Measurements from ENCODE around the gene GPRC5A.

The GPRC5A gene

DNA sequence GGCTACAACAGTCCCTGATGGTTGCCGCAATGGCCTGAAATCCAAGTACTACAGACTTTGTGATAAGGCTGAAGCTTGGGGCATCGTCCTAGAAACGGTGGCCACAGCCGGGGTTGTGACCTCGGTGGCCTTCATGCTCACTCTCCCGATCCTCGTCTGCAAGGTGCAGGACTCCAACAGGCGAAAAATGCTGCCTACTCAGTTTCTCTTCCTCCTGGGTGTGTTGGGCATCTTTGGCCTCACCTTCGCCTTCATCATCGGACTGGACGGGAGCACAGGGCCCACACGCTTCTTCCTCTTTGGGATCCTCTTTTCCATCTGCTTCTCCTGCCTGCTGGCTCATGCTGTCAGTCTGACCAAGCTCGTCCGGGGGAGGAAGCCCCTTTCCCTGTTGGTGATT lies 16.9 kb downstream of the GPRC5A start:
- H3K27ac ChIP-seq: no peak overlapping the region
- no peak for DNase-seq (ENCODE audit: low read depth, low spot score)

DNA sequence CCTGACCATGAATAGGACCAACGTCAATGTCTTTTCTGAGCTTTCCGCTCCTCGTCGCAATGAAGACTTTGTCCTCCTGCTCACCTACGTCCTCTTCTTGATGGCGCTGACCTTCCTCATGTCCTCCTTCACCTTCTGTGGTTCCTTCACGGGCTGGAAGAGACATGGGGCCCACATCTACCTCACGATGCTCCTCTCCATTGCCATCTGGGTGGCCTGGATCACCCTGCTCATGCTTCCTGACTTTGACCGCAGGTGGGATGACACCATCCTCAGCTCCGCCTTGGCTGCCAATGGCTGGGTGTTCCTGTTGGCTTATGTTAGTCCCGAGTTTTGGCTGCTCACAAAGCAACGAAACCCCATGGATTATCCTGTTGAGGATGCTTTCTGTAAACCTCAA lies 17.3 kb downstream of the GPRC5A start:
- DNase-seq (ENCODE audit: low read depth, low spot score): no peak
- no peak overlapping the region for H3K27ac ChIP-seq

DNA sequence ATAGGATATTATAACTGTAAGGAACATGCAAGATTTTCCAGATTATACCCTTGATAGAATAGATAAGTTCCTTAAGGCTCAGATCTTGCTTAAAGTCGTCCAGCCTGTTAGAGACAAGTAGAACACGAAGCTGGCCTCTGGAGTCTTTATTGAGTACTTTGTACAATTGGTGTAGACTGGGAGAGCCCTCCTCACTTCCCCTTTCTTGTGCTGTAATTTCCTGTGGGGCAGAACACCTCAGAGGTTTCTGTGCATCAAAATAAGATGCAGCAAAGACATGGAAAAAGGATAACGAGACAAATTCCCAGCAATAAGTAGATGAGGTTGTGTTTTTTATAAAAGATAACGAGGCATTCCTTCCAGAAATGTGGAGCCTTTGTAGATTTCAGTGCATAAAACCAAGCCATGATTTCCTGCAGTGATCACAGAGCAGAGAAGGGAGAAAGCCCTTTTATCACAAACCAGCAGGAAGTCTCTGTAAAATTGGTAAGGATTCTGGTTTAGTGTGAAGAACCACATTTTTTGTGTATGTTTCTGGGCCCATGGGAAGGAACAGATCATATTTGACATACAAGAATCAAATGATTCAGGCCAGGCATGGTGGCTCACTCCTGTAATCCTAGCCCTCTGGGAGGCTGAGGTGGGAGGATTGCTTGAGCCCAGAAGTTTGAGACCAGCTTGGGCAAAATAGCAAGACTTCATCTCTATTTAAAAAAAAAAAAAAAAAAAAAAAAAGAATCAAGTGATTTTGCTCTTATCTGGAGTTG lies 18.0 kb downstream of the GPRC5A start:
- peak overlapping the region; percentile 19 for H3K27ac ChIP-seq
- DNase-seq (ENCODE audit: low read depth, low spot score): no peak

DNA sequence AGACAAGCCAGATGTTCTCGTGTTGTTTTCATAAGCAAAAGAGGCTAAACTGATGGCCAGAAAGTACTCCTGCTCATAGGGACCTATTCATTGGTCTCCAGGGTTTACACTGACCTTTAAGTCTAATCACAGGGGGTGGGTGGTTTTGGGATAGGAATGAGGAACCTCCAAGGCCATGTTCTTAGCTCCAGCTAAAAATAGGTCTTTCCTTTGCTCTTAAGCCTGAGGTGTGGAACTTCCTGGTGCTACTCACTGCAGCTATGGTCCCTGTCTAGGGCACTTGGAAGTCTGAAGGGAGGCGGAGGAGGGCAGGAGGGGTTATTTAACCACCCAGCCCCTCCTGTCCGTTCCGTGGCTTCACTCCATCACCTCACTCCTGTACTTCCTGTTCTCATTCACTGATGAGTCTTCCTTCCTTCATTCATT lies 18.6 kb downstream of the GPRC5A start:
- peak overlapping the region; percentile 19 for H3K27ac ChIP-seq
- DNase-seq (ENCODE audit: low read depth, low spot score): no peak

DNA sequence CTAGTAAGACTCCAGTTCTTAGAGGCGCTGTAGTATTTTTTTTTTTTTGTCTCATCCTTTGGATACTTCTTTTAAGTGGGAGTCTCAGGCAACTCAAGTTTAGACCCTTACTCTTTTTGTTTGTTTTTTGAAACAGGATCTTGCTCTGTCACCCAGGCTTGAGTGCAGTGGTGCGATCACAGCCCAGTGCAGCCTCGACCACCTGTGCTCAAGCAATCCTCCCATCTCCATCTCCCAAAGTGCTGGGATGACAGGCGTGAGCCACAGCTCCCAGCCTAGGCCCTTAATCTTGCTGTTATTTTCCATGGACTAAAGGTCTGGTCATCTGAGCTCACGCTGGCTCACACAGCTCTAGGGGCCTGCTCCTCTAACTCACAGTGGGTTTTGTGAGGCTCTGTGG lies 21.3 kb downstream of the GPRC5A start:
- H3K27ac ChIP-seq: no peak overlapping the region
- DNase-seq (ENCODE audit: low read depth, low spot score): no peak

DNA sequence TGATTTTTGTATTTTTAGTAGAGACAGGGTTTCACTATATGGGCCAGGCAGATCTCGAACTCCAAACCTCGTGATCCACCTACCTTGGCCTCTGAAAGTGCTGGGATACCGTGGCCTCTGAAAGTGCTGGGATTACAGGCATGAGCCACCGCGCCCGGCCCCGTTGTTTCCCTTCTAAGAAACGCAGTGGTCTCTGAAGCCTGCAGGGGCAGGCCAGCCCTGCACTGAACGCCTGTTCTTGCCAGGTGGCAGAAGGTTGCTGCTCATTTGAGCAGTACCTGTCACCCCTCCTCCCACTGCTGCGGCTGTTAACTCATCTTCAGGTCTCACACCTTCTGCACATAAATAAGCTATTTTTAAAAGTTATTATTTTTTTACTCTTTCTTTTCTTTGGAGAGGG lies 24.3 kb downstream of the GPRC5A start:
- peak overlapping the region; percentile 18 for H3K27ac ChIP-seq

DNA sequence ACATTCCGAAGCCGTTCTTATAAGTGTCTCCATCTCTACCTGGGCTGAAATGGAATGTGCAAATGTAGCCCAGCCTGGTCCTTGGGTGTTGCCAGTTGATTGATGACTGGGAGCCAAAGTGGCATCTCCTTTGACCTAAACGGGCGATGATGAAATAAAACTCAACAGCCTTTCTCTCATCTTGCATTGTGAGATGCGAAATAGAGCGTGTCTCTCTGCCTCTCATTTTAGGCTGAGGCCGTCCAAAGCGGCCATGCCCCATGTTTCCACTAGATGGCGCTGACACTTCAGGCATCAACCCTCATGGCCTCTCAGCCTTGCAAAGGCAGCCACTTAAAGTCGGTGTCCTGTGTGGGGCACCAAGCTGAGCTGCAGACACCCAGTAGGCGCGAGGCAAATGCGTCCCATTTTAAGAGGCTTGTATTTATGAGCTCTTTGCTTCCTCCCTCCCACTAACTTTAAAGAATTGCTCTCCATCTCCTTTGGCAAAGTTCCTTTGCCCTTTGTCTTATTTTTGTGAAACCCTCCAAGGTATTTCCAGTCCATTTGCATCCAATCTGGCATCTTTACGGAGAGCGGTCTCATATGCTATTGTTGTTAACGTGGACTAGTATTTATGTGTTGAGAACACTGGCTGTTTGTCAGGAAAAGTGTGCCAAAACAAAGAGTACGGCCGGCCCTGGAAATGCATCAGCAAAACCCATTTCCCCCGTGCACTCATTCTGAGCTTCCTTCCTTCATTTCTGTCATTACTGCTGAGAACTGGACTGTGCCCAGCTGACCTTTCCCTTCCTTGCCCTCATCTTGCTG lies 25.0 kb downstream of the GPRC5A start:
- no peak overlapping the region for H3K27ac ChIP-seq

More for the DNA sequence above, 24.3 kb downstream of the GPRC5A start:
- DNase-seq (ENCODE audit: low read depth, low spot score): no peak

DNA sequence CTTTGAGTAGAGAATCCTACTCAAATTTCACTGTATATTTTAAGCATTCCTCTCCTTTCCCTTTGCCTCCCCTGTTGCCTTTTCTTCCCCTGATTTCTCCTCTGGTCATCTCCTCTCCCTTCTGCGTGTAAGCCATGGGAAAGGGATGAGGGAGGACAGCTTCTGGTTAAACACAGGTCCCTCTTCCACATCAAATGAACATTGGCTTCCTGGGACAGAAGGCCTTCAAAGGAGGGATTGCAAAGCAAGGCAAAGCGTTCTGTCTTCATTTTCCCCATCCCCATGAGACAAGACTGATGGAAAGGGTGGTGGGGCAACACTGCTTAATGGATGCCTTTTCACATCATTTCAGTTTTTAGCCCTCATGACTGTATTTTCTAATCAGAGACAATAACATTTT lies 26.2 kb downstream of the GPRC5A start:
- H3K27ac ChIP-seq: no peak overlapping the region

More for the DNA sequence above, 25.0 kb downstream of the GPRC5A start:
- DNase-seq (ENCODE audit: low read depth, low spot score): no peak

DNA sequence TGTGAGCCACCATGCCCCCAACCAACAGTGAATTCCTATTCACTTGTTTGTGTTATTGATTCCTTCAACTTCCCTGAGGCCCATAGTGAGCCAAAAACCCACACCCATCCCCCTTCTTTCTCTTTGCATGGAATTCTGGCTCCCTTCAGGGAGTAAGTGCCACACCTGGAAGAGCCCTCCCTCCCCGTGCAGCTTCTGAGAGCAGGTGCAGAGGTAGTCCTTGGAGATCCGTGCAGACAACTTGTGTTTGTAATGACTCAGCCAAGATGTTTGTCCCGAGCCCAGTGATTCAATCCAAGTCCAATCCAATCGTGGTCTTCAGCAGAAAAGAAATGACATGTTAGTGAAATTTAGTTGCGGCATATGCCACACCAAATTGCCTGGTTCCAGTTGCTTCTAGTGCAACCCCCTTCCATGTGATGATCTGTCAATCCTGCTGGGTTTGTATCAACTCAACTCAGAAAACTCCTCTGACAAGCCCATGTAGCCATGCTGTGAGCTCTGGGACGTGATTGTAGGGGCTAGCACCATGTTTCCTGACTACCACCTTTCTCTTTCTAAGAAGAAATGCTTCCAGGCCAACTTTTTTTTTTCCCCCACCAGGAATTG lies 27.5 kb downstream of the GPRC5A start:
- DNase-seq (ENCODE audit: low read depth, low spot score): no peak
- H3K27ac ChIP-seq: no peak overlapping the region

More for the DNA sequence above, 26.2 kb downstream of the GPRC5A start:
- no peak for DNase-seq (ENCODE audit: low read depth, low spot score)

DNA sequence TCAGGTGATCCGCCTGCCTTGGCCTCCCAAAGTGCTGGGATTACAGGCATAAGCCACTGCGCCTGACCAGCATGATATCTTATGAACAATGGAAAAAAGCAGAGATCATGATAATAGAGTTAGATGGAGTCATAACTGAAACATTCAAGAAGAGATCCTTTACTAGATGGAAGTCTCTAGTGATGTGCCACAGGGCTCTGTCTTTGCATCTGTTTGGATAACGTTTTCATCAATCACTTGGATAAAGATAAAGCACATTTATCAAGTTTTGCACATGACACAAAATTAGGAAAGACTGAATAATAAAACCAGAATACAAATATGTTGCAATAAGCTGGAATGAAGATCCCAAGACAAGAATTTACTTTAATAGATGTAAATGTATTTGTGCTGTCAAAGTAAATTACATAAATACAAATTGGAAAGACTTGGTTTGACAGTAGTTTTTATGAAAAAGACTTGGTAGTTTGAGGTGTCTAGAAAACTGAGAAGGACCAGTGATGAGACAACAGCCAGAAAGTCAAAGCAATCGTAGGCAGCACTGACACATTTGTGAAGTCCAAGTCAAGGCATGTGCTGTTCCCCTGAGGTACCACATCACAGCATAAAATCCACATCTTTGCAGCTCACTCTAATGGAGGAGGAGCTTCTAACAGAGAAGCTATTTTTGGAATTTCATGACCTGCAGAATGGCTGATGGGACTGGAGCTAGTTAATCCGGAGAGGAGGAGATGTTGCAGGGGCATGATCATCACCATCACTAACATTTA lies 28.5 kb downstream of the GPRC5A start:
- DNase-seq (ENCODE audit: low read depth, low spot score): no peak

DNA sequence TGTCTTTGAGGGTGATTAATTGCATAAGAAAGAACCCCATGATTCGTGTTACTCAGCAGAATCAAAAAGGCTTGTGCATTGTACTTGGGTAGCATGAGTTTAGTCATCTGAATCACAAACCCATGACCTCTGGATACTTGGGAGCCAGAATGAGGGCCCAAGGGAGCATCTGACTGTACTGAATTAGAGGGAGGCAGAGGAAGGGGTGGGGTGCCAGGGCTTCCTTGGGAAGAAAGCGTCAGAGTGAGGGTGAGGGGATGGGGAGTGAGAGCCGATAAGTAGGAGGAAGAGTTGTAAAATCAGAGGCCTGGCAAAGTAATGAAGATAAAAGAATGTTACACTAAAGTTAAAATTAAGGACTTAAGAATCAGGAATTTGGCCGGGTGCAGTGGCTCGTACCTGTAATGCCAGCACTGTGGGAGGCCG lies 30.8 kb downstream of the GPRC5A start:
- H3K27ac ChIP-seq: peak overlapping the region; percentile 15
- DNase-seq (ENCODE audit: low read depth, low spot score): no peak

More for the DNA sequence above, 28.5 kb downstream of the GPRC5A start:
- no peak overlapping the region for H3K27ac ChIP-seq

DNA sequence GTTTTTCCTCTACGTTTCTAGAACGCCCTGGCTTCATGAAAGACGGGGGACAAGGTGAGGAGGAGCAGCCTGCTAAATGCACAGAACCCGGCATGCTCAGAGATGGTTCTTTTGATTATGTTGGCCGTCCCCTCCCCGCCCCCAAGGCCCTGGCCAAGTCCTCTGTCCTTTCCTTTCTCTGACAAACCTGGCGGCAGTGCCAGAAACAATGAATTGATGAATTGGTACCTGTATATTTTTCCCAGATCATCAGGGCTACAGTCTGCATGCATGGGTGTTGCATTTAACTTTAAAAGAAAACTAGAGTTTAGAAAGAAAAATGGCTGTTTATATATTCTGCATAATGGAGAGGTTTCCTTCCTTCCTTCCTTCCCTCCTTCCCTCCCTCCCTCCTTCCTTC lies 31.6 kb downstream of the GPRC5A start:
- H3K27ac ChIP-seq: no peak overlapping the region
- DNase-seq (ENCODE audit: low read depth, low spot score): no peak

DNA sequence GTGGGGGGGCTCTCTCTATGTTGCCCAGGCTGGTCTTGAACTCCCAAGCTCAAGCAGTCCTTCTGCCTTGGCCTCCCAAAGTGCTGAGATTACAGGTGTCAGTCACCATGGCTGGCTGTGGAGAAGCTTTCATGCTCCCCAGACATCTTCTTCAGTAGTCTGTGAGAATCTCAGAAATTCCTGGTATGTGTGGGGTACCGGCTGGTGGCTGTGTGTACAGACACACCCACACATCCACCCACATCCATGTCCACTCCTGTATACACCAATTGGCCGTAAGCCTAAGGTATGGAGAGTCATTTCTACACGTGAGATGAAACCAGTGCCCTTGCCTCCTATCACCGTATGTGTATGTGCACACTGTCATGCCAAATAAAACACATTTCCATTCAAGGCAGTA lies 32.8 kb downstream of the GPRC5A start:
- no peak overlapping the region for H3K27ac ChIP-seq
- DNase-seq (ENCODE audit: low read depth, low spot score): no peak

DNA sequence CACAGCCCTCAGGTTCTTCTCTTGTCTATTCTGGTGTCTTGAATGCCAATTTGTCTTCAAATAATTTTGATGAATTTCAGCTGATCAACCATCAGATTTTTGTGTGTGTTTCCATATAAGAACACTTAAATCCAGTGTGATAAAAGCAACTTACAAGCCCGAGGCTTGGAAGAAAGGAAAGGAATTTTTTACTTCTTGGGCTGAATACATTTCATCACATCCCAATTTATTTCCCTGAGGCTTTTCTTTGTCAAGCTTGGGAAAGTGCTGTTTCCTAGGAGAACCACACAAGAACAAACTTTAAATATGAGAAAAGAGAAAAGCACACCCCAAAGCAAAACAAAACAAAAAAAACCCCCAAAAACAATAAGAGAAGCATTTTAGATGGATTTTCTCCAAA lies 34.0 kb downstream of the GPRC5A start:
- H3K27ac ChIP-seq: no peak overlapping the region
- no peak for DNase-seq (ENCODE audit: low read depth, low spot score)

DNA sequence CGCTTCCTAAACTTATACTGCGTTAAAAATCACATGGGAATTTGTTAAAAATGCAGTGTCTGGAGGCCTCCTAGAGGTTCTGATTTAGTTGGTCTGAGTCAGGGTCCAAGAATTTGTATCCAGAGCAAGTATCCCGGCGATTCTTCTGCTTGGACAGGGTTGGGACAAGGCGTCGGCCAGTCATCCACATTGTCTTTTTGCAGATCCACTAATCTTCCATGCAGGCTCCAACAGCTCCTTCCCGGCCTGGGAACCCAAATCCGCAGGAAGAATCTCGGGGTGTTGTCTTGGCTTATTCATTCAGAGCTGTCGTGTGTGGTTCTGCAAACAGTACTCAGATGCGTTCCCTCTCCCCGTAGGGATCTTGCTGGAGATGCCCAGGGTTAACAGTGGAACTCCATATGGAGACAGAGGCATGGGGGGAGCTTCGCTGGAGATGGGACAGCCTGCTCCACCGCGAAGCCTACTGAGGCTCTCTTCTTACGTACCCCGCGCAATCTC lies 35.3 kb downstream of the GPRC5A start:
- peak overlapping the region; percentile 31 for H3K27ac ChIP-seq
- DNase-seq (ENCODE audit: low read depth, low spot score): no peak

DNA sequence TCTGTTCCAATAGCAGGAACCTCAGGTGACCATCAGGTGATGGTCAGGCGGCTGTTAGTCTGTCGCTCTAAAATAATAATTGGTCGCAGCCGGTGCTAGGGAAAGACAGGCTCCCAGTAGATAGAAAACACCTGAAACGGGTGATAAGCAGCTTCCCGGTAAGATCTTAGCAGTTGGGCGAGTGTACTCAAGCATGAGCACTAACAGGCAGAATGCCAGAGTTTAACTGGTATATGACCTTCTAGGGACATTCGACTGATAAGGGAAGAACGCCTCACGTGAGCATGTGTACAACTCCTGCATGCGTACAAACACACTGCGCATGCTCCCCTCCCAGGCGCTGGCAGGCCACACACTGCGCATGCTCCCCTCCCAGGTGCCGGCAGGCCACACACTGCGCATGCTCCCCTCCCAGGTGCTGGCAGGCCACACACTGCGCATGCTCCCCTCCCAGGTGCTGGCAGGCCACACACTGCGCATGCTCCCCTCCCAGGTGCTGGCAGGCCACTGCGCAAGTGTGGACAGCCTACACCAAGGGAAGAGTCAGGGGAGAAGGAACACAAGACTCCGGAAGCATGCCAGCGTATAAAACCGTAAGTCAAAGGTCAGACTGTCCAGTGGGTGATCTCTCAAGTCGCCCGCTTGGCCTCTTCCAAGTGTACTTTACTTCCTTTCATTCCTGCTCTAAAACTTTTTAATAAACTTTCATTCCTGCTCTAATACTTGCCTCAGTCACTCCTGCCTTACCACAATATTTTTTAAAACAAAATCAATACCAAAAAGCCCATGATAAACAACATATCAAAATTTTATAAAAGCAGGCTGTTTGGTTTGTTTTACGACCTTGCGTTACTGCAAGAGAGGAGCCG lies 36.1 kb downstream of the GPRC5A start:
- H3K27ac ChIP-seq: peak overlapping the region; percentile 31
- peak; percentile 50 for DNase-seq (ENCODE audit: low read depth, low spot score)

DNA sequence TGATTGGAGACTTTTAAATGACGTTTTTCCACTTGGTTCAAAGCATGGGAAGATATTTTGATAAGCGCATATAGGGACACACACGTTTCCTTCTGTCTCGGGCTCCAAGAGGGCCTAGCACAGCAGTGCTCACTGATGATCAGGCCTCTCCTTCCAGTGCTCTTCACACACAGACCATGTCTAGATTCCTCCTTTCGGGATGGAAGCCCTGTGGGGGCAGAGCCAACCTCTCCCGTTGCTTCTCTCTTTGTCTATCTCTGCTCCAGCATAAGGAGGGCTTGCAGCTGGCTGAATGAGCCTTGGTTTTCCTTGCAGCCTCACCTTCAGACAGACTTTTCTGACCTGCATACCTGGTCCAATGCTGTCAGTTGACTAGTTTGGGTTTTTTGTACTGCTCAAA lies 38.3 kb downstream of the GPRC5A start:
- no peak for DNase-seq (ENCODE audit: low read depth, low spot score)
- H3K27ac ChIP-seq: no peak overlapping the region

DNA sequence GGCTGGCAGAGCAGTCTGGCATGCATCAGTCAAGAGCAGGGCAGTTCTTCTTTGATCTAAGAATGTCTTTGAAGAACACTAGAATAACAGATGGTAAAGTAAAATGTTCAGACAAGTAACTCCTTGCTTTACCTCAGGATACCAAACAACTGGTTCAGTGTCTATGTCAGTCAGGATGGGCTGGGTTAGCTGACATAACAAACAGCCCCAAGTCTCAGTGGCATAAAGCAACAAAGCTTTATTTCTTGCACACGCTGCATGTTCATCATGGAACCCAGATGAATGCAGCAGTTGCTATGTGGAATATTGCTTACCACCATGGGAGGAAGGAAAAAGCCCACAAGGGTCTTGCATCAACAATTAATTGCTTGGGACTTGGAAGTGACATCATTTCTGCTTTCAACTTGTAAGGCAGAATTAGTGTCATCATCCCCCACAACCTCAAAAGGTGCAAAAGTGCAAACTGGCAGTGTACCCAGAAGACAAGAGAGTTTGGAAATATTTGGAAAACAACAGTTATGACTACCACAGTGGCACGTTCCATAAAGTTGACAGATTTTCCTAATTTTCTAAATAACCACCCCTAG lies 39.4 kb downstream of the GPRC5A start:
- no peak for DNase-seq (ENCODE audit: low read depth, low spot score)
- H3K27ac ChIP-seq: no peak overlapping the region

DNA sequence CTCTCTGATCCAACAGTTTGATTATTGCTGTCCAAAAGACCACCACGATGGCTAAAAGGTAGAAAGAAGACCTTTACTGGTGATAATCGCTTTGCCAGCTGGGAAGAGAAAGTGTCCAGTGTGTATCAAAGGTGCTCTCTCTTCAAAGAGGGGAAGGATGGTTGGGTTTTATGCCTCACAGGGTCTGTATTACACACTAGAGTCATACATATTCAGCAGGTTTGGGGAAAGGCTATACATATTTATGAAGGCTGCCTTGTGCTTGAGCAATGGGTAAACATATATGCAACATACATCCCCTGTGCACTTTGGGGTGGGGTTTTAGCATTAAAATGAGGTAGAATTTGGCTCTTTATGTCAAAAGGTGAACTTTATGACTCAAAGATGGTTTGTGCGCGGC lies 42.4 kb downstream of the GPRC5A start:
- no peak for DNase-seq (ENCODE audit: low read depth, low spot score)
- no peak overlapping the region for H3K27ac ChIP-seq

Data from epithelial cell of prostate (primary cell).